Skin epidermis (tissue), 12 donors: Measurements from ENCODE around the gene B3GNT5.
"Not testable (repeated sequence)": the region's sequence is repeated elsewhere in the genome, so short reads cannot be mapped to it uniquely, and the experiment has no call there.

ENCODE experiments used
- H3K27ac ChIP-seq, 21 experiments: fragments of 200-600 bp; sonication (generic) in 11 of 21; one replicate each; pipeline ENCODE4 v1.5.0; 2020; ENCODE audit warnings: mild to moderate bottlenecking in 3 of 21, inconsistent platforms in 2 of 21, moderate library complexity in 2 of 21
- H3K4me3 ChIP-seq, 7 experiments: fragments of 200-600 bp; sonication (generic) in 2 of 7; one replicate each; pipeline ENCODE4 v1.5.0; 2020; ENCODE audit warnings: inconsistent platforms in 2 of 7, mild to moderate bottlenecking in 2 of 7, moderate library complexity in 1 of 7

B3GNT5 gene

DNA sequence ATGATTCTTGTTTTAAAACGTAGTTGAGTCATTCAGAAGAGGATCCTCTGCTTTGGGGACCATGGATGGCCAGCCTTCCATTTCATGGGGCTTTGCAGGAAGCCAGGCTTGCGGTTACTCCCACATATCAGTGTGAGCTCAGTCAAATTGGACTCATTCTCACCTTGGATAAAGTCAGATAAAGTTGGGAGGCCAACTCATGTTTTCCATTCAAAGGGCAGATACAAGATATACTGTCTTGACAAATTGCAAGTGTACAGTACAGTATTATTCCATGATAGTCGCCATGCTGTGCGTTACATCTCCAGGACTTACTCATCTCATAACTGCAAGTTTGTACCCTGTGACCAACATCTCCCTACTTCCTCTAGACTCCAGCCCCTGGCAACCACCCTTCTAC lies 25.5 kb upstream of the B3GNT5 start:
- Histone ChIP-seq H3K4me3 (no peak overlapping the region), H3K27ac (no peak overlapping the region)

- H3K4me3 ChIP-seq: no peak overlapping the region
Observed at GRCh38 chr3:183229178-183229577, 23.9 kb upstream of the B3GNT5 start.

DNA sequence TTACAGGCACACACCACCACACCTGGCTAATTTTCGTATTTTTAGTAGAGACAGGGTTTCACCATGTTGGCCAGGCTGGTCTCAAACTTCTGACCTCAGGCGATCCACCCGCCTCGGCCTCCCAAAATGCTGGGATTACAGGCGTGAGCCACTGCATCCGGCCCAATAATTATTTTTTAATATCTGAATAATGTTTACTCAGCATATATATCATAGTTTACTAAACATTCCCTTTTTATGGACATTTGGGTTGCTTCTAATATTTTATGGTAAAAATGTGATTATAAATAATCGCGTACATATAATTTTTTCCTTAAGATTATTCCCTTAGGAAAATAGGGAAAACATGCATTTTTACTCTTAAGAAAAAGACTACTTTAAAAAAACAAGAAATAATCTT lies 22.8 kb upstream of the B3GNT5 start:
- not testable (repeated sequence) for H3K4me3 ChIP-seq, H3K27ac ChIP-seq

More at GRCh38 chr3:183229178-183229577, 23.9 kb upstream of the B3GNT5 start:
- no peak overlapping the region for H3K27ac ChIP-seq

DNA sequence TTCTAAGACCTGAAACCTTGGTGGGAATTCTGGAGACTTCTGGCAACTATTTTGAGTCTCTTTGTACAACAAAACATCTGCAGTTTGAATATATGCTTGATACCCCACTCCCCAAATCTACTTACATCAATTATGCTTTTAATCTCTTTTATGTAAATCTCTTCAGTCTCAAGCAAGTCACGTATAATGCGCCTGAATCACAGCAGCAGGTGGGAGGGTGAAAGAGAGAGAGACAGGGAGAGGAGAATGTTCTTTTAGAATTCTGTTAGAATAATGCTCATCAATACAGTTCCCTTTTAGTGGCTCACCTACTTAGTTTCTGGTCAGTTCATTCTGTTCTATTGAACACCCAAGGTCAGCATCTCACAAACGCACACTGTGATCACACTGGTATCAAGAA lies 22.2 kb upstream of the B3GNT5 start:
- H3K4me3 ChIP-seq: no peak overlapping the region
- H3K27ac ChIP-seq: no peak overlapping the region

DNA sequence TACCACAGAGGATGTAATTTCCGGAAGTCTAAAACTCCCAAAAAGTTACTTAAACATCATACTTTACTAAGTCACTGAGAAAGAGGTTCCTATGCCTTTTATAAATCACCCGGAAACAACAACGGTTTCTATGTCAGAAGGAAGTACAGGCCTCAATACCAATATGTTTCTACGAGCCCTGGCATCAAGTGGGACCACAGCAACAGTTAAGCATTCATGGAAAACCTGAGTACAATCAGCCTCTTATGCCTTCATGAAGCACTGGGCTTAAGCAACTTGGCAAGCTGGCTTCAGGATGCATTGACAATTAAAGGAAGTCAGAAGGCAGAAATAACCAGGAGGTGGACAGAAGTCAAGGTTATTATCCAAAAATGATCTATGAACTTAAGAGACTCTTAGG lies 19.1 kb upstream of the B3GNT5 start:
- H3K27ac ChIP-seq: peak overlapping the region in 1 of 21 experiments; percentile 17
- H3K4me3 ChIP-seq: no peak overlapping the region

GRCh38 chr3:183239046-183239445 lies 14.0 kb upstream of the B3GNT5 start:
- Histone ChIP-seq H3K4me3 (no peak overlapping the region), H3K27ac (no peak overlapping the region)

DNA sequence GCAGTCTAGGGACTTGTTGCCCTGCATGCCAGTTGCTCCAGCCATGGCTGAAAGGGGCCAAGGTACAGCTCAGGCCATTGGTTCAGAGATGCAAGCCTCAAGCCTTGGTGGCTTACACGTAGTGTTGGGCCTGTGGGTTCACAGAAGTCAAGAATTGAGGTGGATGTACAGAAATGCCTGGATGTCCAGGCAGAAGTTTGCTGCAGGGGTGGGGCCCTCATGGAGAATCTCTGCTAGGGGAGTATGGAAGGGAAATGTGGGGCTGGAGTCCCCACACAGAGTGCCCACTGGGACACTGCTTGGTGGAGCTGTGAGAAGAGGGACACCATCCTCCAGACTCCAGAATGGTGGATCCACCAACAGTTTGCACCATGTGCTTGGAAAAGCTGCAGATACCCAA lies 10.6 kb upstream of the B3GNT5 start:
- no peak overlapping the region for H3K4me3 ChIP-seq
- no peak overlapping the region for H3K27ac ChIP-seq

GRCh38 chr3:183244219-183244618 lies 8.8 kb upstream of the B3GNT5 start:
- H3K4me3 ChIP-seq: no peak overlapping the region
- peak overlapping the region in 2 of 21 experiments; percentile 8 to 43 for H3K27ac ChIP-seq

GRCh38 chr3:183244981-183245476 lies 8.0 kb upstream of the B3GNT5 start:
- Histone ChIP-seq H3K4me3 (no peak overlapping the region), H3K27ac (peak overlapping the region in 5 of 21 experiments; percentile 16 to 49 (median 42))

DNA sequence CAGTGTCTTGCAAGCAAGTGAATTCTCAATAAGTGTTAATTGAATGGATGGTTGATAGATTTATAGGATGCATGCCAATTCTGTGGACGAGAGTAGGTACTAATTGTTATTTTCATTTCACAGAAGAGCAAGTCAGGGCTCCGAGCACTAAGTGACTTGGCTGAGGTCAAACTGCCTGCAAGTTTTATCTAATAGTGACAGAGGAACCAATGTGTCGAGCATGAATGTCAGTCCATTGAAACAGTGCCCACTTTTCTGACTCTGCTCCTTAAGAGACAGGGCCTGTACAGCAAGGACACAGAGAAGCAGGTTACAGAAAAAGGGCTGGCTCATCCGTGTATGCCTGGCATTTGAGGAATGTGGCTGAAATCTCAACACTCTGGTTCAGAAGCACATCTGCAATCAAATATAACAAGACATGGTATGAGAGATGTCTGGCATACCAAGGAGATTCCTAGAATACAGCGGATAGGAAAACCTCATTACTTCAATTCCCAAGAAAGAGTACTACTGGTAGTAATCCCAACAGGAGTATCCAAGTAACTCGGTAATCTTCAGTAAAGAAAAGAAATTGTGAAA lies 6.0 kb upstream of the B3GNT5 start:
- Histone ChIP-seq H3K27ac (no peak overlapping the region), H3K4me3 (no peak overlapping the region)

- H3K4me3 ChIP-seq: no peak overlapping the region
- H3K27ac ChIP-seq: no peak overlapping the region
Observed at GRCh38 chr3:183249006-183249718, 3.9 kb upstream of the B3GNT5 start.

DNA sequence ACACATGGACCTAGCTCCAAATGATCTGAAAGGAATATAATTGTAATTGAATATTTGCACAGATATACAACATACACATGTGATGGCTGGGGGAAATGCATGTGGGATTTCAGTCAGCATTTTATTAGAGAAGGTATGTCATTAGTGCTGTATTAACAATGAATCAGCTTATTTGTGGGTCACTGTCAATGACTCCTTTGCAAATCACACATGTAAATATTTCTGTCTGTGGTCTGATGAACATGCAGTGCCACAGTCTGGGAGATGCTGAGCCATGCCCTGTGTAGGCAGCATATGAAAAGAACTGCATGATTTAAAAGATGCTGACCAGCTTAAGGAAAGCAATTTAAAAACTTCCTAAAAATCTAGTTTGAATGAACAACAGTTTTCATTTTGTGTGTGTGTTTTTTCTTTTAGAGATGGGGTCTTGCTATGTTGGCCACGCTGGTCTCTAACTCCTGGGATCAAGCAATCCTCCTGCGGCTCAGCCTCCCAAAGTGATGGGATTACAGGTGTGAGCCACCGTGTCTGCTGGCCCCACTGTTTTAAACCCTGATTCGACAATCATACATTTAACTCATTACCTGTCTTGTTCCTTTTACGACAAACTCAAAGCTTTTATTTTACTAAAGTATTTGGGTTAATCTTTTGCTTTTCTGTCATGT lies 803 bp upstream of the B3GNT5 start:
- H3K27ac ChIP-seq: peak overlapping the region in 10 of 21 experiments; percentile 51 to 99 (median 90)

GRCh38 chr3:183253528-183254486 lies 754 bp downstream of the B3GNT5 start:
- Histone ChIP-seq H3K27ac (peak overlapping the region; percentile 77 to 99 (median 91)), H3K4me3 (peak overlapping the region; percentile 47 to 89 (median 72))

More for the DNA sequence above, 803 bp upstream of the B3GNT5 start:
- peak overlapping the region in 3 of 7 experiments; percentile 69 to 89 (median 75) for H3K4me3 ChIP-seq

- Histone ChIP-seq H3K27ac (peak overlapping the region; percentile 77 to 99 (median 91)), H3K4me3 (peak overlapping the region; percentile 47 to 89 (median 72))
Observed at GRCh38 chr3:183254487-183255347, 1.7 kb downstream of the B3GNT5 start.

DNA sequence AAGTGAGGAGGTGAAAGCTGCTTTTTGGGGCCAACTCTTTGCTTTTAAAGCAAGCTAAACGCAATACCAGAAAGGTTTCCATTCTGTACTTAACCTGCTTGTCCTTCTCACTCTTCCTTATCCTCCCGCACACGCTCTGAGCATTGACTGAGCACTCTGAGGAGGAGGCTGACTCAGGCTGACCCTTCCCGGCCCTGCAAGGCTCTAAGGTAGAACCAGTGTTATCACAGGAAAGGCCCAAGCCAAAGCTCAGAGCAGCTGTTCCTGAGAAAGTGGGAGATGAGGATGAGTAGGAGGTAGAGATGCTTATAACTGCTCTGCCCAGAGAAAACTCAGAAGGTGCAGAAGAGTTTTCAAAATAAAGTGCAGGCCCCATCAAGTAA lies 2.3 kb downstream of the B3GNT5 start:
- H3K4me3 ChIP-seq: peak overlapping the region in 6 of 7 experiments; percentile 47 to 89 (median 70)
- H3K27ac ChIP-seq: peak overlapping the region in 9 of 21 experiments; percentile 86 to 99 (median 94)

- H3K27ac ChIP-seq: peak overlapping the region in 3 of 21 experiments; percentile 1 to 47 (median 28)
- H3K4me3 ChIP-seq: no peak overlapping the region
Observed at GRCh38 chr3:183259087-183259486, 6.0 kb downstream of the B3GNT5 start.

DNA sequence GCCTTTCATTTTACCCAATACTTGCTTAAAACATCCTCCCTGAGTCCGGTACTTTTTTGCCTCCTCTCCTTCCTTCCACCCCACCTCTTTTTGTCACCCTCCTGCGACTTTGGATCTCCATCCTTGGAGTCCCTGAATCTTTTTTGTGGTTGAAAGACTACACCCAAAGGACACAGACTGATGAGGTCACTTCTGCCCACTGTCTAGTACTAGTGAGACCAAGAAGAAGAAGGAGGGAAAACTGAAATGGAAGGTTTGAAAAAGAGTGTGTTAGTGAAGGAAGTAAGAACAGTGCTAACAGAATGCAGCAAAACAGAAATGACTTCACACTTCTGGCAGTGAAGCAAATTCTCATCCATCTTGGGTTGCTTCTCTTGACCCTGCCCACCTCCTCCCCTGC lies 6.6 kb downstream of the B3GNT5 start:
- Histone ChIP-seq H3K27ac (peak overlapping the region in 10 of 21 experiments; percentile 1 to 47 (median 33)), H3K4me3 (no peak overlapping the region)

- H3K4me3 ChIP-seq: no peak overlapping the region
- peak overlapping the region in 8 of 21 experiments; percentile 1 to 43 (median 38) for H3K27ac ChIP-seq
Observed at GRCh38 chr3:183260167-183260904, 7.3 kb downstream of the B3GNT5 start.
